ENCODE measurements around the gene ALKAL2. TPM values are rescaled to one million over a fixed set of nuclear protein-coding genes. Genes with fewer than 3 reads are reported as not detected.

Gene ALKAL2
- total and polyA plus RNA-seq, 9 of the 15 experiments (the other 6 are each of a cell fraction or from before 2014, with no cell fraction given): not detected

DNA sequence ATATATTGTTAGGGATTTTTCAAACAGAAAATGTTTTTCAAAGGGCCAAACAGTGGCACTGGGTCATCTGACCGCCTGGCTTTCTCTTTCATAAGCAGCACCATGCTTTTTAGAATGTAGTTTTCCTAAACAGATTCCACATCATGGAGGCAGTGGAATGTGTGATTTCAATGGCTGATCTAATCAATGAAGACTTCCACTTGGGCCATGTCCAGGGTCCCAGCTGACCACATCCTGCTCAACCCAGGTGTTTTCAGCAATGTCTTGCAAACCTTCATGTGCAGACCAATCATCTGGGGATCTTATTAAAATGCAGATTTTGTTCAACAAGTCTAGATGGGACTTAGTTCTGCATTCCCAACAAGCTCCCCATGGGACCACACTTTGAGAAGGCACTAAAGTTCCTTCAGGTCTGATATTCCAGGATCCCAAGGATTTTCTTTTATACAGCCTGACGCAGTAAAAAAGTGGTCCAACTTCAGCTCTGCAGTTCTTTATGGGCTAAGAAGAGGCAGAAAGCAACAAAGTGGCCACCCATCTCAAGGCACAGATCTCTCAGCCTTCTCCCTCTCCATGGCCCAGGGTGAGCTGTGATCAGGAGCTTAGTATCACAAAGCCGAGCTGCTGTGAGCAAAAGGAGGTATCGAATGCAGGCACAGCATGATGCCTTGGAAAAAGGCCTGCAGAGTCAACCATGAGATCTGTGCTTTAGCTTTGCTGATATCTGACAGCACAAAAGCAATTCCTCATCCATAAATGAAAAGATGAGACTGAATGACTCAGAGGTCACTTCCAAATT, 3.7 kb downstream of the ALKAL2 start:
- DNase-seq (ENCODE audit: extremely low read depth in 1 of 4, low spot score in 3 of 4) (no peak), ATAC-seq (no peak), FAIRE-seq (no peak)
- intact Hi-C loops (cut with micrococcal nuclease) (no loop called here), in situ Hi-C loops (cut with MboI) (no loop called here)
- Histone ChIP-seq H2AFZ (ENCODE audit: low read depth, low read length) (no peak overlapping the region), H3K4me3 (no peak overlapping the region), H3K4me1 (replicated peaks in 1 of 2; ENCODE audit: control insufficient read depth in 2 of 2, insufficient read depth in 2 of 2, low read length in 2 of 2) (peaks cover 0 to 2% of the 10 kb centered on the region in 2 experiments; a peak in 2 of 5 replicates), H3K27ac (ENCODE audit: extremely low read depth, low read depth, low read length) (no peak overlapping the region), H3K9me1 (ENCODE audit: control insufficient read depth, insufficient read depth, low read length) (no peaks in the 10 kb centered on the region), H3K79me2 (ENCODE audit: control insufficient read depth, insufficient read depth, low read length) (no peaks in the 10 kb centered on the region), H3K9me3 (replicated peaks; ENCODE audit: control insufficient read depth, insufficient read depth, low read depth, low read length) (no peaks in the 10 kb centered on the region; the same call in 1 of the 2 replicates), H3K36me3 (ENCODE audit: control insufficient read depth, insufficient read depth, low read length) (peaks cover 32% of the 10 kb centered on the region), H4K20me1 (replicated peaks; ENCODE audit: control insufficient read depth, insufficient read depth, low read length) (no peaks in the 10 kb centered on the region), H3K27me3 (ENCODE audit: control insufficient read depth in 2 of 2, insufficient read depth in 2 of 2, low read length in 2 of 2) (no peaks in the 10 kb centered on the region), H3K9ac (ENCODE audit: insufficient read depth in 1 of 2, low read depth in 2 of 2, low read length in 2 of 2) (no peak overlapping the region), H3K4me2 (ENCODE audit: insufficient read depth, low read length) (no peak overlapping the region)
- ChIA-PET POLR2A (interaction anchor here (0.6 to 2.3 kb wide), 2 partner anchors 10 to 56 kb away, joined by 3 to 7 read pairs; no protein-coding TSS in a partner anchor), CTCF (ENCODE audit: low intra/inter-chr PET ratio) (no interaction called here)
- BruUV-seq (replicated peaks): no TSS peak
- WGBS (ENCODE audit: insufficient coverage, low coverage, missing lambda C conversion rate): 73% methylated on average over 4 of the region's 4 CpGs
- TF ChIP-seq CTCF (IDR thresholded peaks at IDR 0.05 in 2 of 3, conservative IDR thresholded peaks at IDR 0.05 in 1 of 3; ENCODE audit: insufficient read depth in 2 of 3, low read depth in 1 of 3, low read length in 3 of 3) (no peak), FOXA1 (IDR thresholded peaks at IDR 0.05; ENCODE audit: borderline replicate concordance) (no peak), CBX5 (IDR thresholded peaks at IDR 0.05; ENCODE audit: borderline replicate concordance, low read depth) (no peak), ZNF589 (CRISPR knock-in tag; IDR thresholded peaks at IDR 0.05; ENCODE audit: low read depth) (no peak), ZNF140 (CRISPR knock-in tag; IDR thresholded peaks at IDR 0.05) (no peak), POLR2G (IDR thresholded peaks at IDR 0.05; ENCODE audit: low read depth, low read length) (no peak), MAFF (IDR thresholded peaks at IDR 0.05; ENCODE audit: low read length) (no peak), FOXM1 (IDR thresholded peaks at IDR 0.05; ENCODE audit: low read depth) (no peak), FOXM1 (CRISPR knock-in tag; IDR thresholded peaks at IDR 0.05; ENCODE audit: low read depth) (no peak), PHB2 (IDR thresholded peaks at IDR 0.05; ENCODE audit: low read depth) (no peak), CBFA2T2 (conservative IDR thresholded peaks at IDR 0.05) (no peak), SREBF2 (CRISPR knock-in tag; IDR thresholded peaks at IDR 0.05) (no peak), HDAC2 (IDR thresholded peaks at IDR 0.05) (no peak), SAFB (IDR thresholded peaks at IDR 0.05; ENCODE audit: borderline replicate concordance, low read depth, low read length) (no peak), ZZZ3 (IDR thresholded peaks at IDR 0.05) (no peak), SIX5 (IDR thresholded peaks at IDR 0.05; ENCODE audit: borderline replicate concordance in 1 of 2, insufficient read depth in 1 of 2, low read depth in 1 of 2, low read length in 2 of 2) (no peak), CBX2 (IDR thresholded peaks at IDR 0.05; ENCODE audit: insufficient read depth, low read length, poor library complexity, severe bottlenecking) (no peak), POLR2AphosphoS2 (IDR thresholded peaks at IDR 0.05; ENCODE audit: low read length) (no peak)
- TF ChIP-seq, protein P1, sequence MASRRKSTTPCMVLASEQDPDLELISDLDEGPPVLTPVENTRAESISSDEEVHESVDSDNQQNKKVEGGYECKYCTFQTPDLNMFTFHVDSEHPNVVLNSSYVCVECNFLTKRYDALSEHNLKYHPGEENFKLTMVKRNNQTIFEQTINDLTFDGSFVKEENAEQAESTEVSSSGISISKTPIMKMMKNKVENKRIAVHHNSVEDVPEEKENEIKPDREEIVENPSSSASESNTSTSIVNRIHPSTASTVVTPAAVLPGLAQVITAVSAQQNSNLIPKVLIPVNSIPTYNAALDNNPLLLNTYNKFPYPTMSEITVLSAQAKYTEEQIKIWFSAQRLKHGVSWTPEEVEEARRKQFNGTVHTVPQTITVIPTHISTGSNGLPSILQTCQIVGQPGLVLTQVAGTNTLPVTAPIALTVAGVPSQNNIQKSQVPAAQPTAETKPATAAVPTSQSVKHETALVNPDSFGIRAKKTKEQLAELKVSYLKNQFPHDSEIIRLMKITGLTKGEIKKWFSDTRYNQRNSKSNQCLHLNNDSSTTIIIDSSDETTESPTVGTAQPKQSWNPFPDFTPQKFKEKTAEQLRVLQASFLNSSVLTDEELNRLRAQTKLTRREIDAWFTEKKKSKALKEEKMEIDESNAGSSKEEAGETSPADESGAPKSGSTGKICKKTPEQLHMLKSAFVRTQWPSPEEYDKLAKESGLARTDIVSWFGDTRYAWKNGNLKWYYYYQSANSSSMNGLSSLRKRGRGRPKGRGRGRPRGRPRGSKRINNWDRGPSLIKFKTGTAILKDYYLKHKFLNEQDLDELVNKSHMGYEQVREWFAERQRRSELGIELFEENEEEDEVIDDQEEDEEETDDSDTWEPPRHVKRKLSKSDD (conservative IDR thresholded peaks at IDR 0.05; ENCODE audit: low read length): no peak
